Neutrophil (primary cell): ENCODE data around the gene GSTM4.

Experiments used
- H3K27ac ChIP-seq: fragments of 200-600 bp; sonication (generic); 2 replicates; pipeline ENCODE4 v1.5.1; 2016; ENCODE audit warnings: mild to moderate bottlenecking, moderate library complexity
- H3K27me3 ChIP-seq: fragments of 200-600 bp; sonication (generic); 2 replicates; pipeline ENCODE4 v1.6.0; 2016; ENCODE audit warnings: mild to moderate bottlenecking
- H3K36me3 ChIP-seq: fragments of 200-600 bp; sonication (generic); 2 replicates; pipeline ENCODE4 v1.5.1; 2017
- H3K4me1 ChIP-seq, 2 experiments: fragments of 200-600 bp in 1 of 2; sonication (generic) in 1 of 2; 1 replicate in 1 of 2; 2 replicates in 1 of 2; pipeline versions ENCODE4 v1.5.1 to v1.6.1; 2013 to 2016; ENCODE audit warnings: low read depth in 1 of 2, low read length in 1 of 2, mild to moderate bottlenecking in 1 of 2, moderate library complexity in 1 of 2; ENCODE audit not compliant: control insufficient read depth in 1 of 2, insufficient read depth in 1 of 2
- H3K4me3 ChIP-seq, 2 experiments: fragments of 200-600 bp in 1 of 2; sonication (generic) in 1 of 2; 1 replicate in 1 of 2; 2 replicates in 1 of 2; pipeline ENCODE4 v1.5.1; 2013 to 2016; ENCODE audit warnings: low read depth in 1 of 2, low read length in 1 of 2, mild to moderate bottlenecking in 1 of 2, moderate library complexity in 1 of 2
- H3K9me3 ChIP-seq: fragments of 200-600 bp; sonication (generic); 2 replicates; pipeline ENCODE4 v1.5.1; 2016
- TF ChIP-seq, protein P1 (sequence below): fragments of 200-600 bp; sonication (generic); IDR thresholded peaks from 2 replicates; pipeline ENCODE4 v1.5.1; 2016; ENCODE audit warnings: antibody characterized with exemption

GSTM4 gene

GRCh38 chr1:109639841-109640184 is 16.1 kb upstream of the GSTM4 start:
- Histone ChIP-seq H3K36me3 (no peaks in the 10 kb centered on the region), H3K27me3 (peaks cover 6% of the 10 kb centered on the region), H3K4me3 (no peak overlapping the region), H3K4me1 (peaks cover 6 to 15% of the 10 kb centered on the region in 2 experiments), H3K27ac (no peak overlapping the region), H3K9me3 (no peaks in the 10 kb centered on the region)
- TF ChIP-seq, protein P1, sequence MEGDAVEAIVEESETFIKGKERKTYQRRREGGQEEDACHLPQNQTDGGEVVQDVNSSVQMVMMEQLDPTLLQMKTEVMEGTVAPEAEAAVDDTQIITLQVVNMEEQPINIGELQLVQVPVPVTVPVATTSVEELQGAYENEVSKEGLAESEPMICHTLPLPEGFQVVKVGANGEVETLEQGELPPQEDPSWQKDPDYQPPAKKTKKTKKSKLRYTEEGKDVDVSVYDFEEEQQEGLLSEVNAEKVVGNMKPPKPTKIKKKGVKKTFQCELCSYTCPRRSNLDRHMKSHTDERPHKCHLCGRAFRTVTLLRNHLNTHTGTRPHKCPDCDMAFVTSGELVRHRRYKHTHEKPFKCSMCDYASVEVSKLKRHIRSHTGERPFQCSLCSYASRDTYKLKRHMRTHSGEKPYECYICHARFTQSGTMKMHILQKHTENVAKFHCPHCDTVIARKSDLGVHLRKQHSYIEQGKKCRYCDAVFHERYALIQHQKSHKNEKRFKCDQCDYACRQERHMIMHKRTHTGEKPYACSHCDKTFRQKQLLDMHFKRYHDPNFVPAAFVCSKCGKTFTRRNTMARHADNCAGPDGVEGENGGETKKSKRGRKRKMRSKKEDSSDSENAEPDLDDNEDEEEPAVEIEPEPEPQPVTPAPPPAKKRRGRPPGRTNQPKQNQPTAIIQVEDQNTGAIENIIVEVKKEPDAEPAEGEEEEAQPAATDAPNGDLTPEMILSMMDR, result no peak

DNA sequence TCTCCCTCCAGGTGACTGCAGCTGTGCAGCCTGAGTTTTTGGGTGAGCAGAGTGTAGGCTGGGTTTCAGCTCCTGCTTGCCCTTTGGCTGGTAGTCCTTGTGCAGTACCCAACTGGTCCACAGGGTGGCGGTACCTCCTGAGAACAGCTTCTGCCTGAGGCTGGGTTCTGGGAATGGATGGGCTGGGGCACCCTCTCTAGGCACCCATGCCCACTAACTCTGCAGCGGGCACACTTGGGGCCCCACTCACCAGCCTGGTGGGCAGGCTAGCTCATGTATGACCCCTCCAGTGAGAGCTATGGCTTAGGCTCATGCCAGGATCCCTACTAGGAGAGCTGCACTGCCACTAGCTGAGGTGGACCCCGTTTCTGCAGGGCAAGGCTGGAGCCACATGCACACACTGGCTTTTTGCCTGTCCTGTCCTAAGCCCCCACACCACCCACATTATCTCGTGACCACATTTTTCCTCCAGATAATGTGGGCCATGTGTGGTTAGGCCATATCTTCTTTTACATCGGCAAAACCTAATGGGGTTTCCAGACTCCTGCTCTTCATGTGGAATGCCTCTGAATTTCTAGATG is 15.5 kb upstream of the GSTM4 start:
- no peaks in the 10 kb centered on the region for H3K9me3 ChIP-seq
- no peak overlapping the region for H3K27ac ChIP-seq
- H3K4me3 ChIP-seq, result no peak overlapping the region
- H3K36me3 ChIP-seq, result no peaks in the 10 kb centered on the region
- peaks cover 6% of the 10 kb centered on the region for H3K27me3 ChIP-seq
- H3K4me1 ChIP-seq, result peaks cover 6 to 15% of the 10 kb centered on the region in 2 experiments
- TF ChIP-seq, protein P1, result peak; percentile 96

DNA sequence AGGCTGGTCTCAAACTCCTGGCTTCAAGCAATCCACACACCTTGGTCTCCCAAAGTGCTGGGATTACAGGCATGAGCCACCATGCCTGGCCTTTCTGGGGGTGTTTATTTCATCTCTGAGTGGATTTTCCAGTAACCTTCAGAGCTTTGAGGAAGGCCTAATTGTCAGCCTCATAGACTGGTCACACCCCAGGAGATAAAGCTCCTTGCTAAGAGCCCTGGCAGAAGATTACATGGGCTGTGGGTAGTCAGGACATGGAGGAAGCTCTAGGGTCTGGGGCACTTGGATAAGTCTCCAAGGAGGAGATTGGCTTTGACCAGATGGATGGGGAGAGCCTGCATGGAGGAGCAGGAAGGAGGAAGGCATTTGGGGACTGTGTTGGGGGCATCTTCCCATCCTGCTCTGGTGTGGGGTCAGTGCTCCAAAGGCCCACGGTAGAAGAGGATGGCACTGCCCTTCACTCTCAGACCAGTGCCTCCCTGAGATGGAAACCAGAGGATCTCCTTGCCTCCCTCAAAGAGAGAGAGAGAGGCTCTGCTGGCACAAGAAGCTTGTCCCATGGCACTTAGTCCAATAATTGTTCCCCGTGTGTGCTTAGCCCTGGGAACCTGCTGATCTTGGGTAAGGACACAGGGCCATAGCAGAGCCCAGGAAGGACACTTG is 14.7 kb upstream of the GSTM4 start:
- H3K27me3 ChIP-seq, result peaks cover 6% of the 10 kb centered on the region
- H3K9me3 ChIP-seq, result no peaks in the 10 kb centered on the region
- peaks cover 6 to 15% of the 10 kb centered on the region in 2 experiments for H3K4me1 ChIP-seq
- H3K4me3 ChIP-seq, result no peak overlapping the region
- H3K27ac ChIP-seq, result no peak overlapping the region
- H3K36me3 ChIP-seq, result no peaks in the 10 kb centered on the region
- TF ChIP-seq, protein P1, result no peak

DNA sequence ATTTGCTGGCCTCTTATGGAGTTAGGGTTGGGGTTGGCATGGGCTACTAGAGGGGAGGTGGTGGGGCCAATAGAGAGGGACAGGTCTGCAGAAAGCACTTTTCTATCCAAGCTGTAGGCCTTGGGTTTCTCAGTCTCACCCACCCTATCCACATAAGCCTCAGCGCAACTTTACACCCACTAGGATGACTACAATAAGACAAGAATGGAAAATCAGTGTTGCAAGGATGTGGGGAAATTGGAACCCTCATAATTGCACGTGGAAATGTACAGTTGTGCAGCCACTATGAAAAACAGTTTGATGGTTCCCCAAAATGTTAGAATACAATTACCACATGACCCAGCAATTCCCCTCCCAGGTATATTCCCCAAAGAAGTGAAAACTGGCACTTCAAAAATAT is 14.0 kb upstream of the GSTM4 start:
- Histone ChIP-seq H3K27me3 (no peaks in the 10 kb centered on the region), H3K36me3 (no peaks in the 10 kb centered on the region), H3K9me3 (no peaks in the 10 kb centered on the region), H3K4me3 (no peak overlapping the region), H3K27ac (no peak overlapping the region), H3K4me1 (peaks cover 6 to 15% of the 10 kb centered on the region in 2 experiments)
- TF ChIP-seq, protein P1, result no peak

DNA sequence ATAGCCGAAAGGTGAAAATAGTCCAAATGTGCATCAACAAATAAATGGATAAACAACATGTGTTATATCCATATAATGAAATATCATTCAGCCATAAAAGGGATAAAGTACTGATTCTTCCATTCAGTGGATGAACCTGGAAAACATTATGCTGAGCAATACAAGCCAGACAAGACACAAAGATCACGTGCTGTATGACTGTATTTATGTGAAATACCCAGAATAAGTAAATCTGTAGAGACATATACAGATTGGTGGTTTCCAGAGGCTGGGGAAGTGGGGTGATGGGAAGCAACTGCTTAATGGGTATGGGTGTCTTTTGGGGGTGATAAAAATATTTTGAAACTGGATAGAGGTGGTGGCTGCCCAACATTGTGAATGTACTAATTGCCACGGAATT is 13.3 kb upstream of the GSTM4 start:
- Histone ChIP-seq H3K36me3 (no peaks in the 10 kb centered on the region), H3K9me3 (no peaks in the 10 kb centered on the region), H3K4me3 (no peak overlapping the region), H3K4me1 (peaks cover 6 to 15% of the 10 kb centered on the region in 2 experiments), H3K27ac (no peak overlapping the region), H3K27me3 (no peaks in the 10 kb centered on the region)
- TF ChIP-seq, protein P1, result no peak
